ENCODE results near the gene SLC22A15.

SLC22A15 gene

GRCh38 chr1:116106646-116107045, 130.3 kb downstream of the SLC22A15 start:
- DNase-seq: no peak

GRCh38 chr1:116107371-116107770, 131.1 kb downstream of the SLC22A15 start:
- DNase-seq: peak; percentile 73

GRCh38 chr1:116110567-116111523, 134.5 kb downstream of the SLC22A15 start, which contains the start of gene MAB21L3:
MAB21L3 (plus strand) TSS chr1:116111399; CDS start chr1:116112616, 1,217 bp downstream.
- DNase-seq: no peak

GRCh38 chr1:116111524-116112021, 135.3 kb downstream of the SLC22A15 start:
- DNase-seq: no peak

- no peak for DNase-seq
Observed at GRCh38 chr1:116112388-116113140, 136.3 kb downstream of the SLC22A15 start.

GRCh38 chr1:116113615-116114014, 137.3 kb downstream of the SLC22A15 start:
- no peak for DNase-seq

- DNase-seq: peak; percentile 95
Observed at GRCh38 chr1:116115476-116116439, 139.4 kb downstream of the SLC22A15 start.

GRCh38 chr1:116118471-116118870, 142.2 kb downstream of the SLC22A15 start:
- DNase-seq: no peak

Measured in fibroblast of upper back skin (primary cell).